ENCODE measurements around the gene SUGT1.

DNA sequence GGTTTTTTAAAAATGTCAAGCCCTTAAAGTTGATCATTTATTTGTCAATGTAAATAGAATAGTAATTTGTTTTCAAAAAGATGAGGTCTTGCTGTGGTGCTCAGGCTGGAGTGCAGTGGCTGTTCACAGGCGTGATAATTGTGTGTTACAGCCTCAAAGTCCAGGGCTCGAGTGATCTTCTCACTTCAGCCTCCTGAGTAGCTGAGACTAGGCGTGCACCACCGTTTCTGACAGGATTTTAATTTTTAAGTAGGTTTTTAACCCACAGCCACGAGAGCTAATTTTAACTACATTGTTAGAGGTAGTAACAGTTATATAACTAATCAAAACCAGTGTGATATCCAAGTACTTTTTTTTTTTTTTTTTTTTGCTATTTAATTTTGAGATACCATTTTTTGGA lies 43.9 kb downstream of the SUGT1 start:
- TF ChIP-seq, protein P1, sequence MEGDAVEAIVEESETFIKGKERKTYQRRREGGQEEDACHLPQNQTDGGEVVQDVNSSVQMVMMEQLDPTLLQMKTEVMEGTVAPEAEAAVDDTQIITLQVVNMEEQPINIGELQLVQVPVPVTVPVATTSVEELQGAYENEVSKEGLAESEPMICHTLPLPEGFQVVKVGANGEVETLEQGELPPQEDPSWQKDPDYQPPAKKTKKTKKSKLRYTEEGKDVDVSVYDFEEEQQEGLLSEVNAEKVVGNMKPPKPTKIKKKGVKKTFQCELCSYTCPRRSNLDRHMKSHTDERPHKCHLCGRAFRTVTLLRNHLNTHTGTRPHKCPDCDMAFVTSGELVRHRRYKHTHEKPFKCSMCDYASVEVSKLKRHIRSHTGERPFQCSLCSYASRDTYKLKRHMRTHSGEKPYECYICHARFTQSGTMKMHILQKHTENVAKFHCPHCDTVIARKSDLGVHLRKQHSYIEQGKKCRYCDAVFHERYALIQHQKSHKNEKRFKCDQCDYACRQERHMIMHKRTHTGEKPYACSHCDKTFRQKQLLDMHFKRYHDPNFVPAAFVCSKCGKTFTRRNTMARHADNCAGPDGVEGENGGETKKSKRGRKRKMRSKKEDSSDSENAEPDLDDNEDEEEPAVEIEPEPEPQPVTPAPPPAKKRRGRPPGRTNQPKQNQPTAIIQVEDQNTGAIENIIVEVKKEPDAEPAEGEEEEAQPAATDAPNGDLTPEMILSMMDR (conservative IDR thresholded peaks at IDR 0.05 in 1 of 2, IDR thresholded peaks at IDR 0.05 in 1 of 2; ENCODE audit: extremely low read depth in 1 of 2, insufficient read depth in 1 of 2, low read depth in 1 of 2, low read length in 2 of 2), result no peak
- TF ChIP-seq EZH2 (IDR thresholded peaks at IDR 0.05; ENCODE audit: borderline replicate concordance, low read length), result no peak
